DND-41 (cell line): ENCODE measurements around the gene UVRAG.

Source experiments
- EZH2 ChIP-seq: IDR thresholded peaks from 3 replicates; pipeline ENCODE4 v1.6.1; 2012; ENCODE audit warnings: borderline replicate concordance, low read depth, mild to moderate bottlenecking, moderate library complexity, low read length, inconsistent platforms; ENCODE audit not compliant: severe bottlenecking
- TF ChIP-seq, protein P1 (sequence below): IDR thresholded peaks from 2 replicates; pipeline ENCODE4 v1.5.1; 2012; ENCODE audit warnings: borderline replicate concordance, low read length, moderate library complexity, mild to moderate bottlenecking; ENCODE audit not compliant: poor library complexity, severe bottlenecking; ENCODE audit errors: extremely low read depth

DNA sequence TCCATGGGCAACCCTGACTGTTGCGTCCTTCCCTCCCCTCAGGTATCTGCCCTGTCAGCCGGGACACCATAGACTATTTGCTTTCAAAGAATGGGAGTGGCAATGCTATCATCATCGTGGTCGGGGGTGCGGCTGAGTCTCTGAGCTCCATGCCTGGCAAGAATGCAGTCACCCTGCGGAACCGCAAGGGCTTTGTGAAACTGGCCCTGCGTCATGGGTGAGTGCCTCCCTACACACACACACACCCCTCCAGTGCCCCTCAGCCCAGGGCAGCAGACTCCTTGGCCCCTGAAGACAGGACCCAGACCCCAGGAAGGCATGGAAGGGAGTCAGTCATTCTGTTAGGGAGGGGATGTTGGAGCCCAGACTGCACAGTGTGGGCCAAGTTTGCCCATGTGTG lies 17.9 kb upstream of the UVRAG start:
- TF ChIP-seq, protein P1, sequence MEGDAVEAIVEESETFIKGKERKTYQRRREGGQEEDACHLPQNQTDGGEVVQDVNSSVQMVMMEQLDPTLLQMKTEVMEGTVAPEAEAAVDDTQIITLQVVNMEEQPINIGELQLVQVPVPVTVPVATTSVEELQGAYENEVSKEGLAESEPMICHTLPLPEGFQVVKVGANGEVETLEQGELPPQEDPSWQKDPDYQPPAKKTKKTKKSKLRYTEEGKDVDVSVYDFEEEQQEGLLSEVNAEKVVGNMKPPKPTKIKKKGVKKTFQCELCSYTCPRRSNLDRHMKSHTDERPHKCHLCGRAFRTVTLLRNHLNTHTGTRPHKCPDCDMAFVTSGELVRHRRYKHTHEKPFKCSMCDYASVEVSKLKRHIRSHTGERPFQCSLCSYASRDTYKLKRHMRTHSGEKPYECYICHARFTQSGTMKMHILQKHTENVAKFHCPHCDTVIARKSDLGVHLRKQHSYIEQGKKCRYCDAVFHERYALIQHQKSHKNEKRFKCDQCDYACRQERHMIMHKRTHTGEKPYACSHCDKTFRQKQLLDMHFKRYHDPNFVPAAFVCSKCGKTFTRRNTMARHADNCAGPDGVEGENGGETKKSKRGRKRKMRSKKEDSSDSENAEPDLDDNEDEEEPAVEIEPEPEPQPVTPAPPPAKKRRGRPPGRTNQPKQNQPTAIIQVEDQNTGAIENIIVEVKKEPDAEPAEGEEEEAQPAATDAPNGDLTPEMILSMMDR = no peak
- no peak for TF ChIP-seq EZH2
